C4-2B (cell line): ENCODE measurements around the gene CTXN3.

Source experiments
- CTCF ChIP-seq: fragments of 450-650 bp; conservative IDR thresholded peaks from 2 replicates; pipeline ENCODE4 v1.5.1; 2017; ENCODE audit warnings: mild to moderate bottlenecking
- ZFX ChIP-seq: fragments of 450-650 bp; IDR thresholded peaks from 2 replicates; pipeline ENCODE4 v1.6.1; 2017

GRCh38 chr5:127599320-127599719 is 49.6 kb upstream of the CTXN3 start:
- TF ChIP-seq CTCF (no peak), ZFX (no peak)
